GM18861 (cell line): ENCODE data around the gene TMSB10.

Experiments used
- ATAC-seq: cut with Tn5 transposase; IDR thresholded peaks from one replicate; pipeline ENCODE4 v1.9.1; 2021; ENCODE audit not compliant: unreplicated experiment

TMSB10 gene

DNA sequence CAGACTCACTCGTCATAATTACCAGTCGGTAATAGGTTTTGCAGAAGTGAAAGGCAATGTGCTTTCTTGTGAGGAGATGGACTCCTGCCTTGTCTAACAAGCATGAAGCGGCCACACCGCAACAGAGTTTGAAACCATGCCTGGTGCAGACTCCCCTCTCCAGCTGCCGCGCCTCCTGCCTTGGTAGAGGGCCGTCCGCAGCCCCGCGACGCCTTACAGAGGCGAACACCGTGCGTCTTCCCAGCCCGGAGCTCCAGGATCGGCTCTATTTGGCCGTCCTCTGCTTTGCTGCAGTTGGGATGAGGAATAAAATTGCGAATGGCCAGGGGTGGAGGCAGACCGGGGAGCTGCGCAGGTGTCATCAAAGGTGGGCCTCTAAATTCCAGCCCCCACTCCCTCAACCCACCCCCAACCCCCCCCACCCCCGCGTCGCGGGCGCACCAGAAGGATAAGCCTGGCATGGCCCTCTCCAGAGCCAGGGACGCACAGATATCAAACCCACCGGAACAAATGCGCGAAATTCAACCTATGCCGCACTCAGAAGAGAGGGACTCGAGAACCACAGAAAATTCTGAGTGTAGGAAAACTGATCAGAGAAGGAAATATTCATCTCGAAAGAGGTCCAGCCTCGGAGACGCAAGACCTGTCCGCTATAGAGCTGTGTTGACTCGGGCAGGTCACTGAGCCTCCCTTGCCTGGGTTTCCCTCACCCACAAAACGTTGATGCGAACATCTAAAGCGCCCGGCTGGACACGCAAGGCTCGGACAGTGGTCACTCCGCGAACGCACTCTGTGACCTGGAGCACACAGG lies 25.7 kb upstream of the TMSB10 start:
- ATAC-seq: peak; percentile 67

DNA sequence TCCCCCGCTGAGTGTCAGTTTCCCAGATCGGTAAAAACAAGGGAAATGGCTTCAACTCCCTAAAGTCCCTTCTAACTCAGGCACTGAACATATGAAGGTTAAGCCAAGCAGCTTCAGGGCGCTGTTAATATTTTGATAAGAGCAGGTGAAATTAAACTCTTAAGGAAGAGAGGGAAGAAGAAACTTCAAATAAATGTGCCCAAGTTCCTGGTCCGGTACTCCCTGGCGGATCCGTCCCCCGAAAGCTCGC lies 25.1 kb upstream of the TMSB10 start:
- no peak for ATAC-seq

DNA sequence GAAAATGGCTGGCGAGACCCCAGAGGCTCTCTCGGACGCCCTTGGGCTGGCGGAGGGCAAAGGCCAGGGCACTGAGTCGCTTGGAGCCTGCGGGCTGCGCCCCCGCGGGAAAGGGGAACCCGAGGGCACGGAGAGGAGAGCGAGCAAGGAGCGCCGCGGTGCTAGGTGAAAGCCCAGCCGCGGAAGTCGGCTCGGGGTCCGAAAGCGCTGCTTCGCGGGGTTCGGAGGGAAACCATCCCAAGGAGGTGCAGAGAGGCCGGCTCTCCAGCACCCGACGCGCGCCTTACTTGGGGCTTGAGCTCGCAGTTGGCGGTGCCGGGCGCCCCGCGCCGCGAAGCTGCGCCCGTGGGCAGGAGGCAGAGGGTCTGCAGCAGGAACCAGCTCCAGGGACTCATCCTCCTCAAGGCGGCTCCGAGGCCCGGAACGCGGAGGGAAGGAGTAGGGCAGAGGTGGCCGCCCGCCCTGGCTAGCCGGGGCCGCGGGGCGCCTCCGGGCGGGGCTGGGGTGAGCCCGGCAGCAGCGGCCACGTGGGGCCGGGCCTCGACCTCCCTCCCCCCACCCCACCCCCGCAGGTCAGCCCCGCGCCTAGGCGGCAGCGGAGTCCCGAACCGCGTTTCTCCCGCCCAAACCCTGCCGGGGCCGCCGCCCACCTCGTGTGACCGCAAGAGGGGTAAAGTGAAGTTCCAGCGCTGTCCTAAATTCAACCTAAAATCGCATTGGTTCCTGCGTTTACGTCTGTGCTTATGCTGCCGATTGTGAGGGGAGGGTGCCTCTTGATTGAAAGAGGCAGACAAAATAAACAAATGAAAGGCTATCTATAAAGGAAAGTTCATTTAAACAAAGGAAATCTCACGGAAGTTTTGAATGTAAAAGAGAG lies 24.6 kb upstream of the TMSB10 start, which contains the start of gene TRABD2A:
Gene TRABD2A (minus strand): TSS at position 440 of the 877 bp plus-strand sequence. CDS start 45 bp downstream, at position 395.
- no peak for ATAC-seq

DNA sequence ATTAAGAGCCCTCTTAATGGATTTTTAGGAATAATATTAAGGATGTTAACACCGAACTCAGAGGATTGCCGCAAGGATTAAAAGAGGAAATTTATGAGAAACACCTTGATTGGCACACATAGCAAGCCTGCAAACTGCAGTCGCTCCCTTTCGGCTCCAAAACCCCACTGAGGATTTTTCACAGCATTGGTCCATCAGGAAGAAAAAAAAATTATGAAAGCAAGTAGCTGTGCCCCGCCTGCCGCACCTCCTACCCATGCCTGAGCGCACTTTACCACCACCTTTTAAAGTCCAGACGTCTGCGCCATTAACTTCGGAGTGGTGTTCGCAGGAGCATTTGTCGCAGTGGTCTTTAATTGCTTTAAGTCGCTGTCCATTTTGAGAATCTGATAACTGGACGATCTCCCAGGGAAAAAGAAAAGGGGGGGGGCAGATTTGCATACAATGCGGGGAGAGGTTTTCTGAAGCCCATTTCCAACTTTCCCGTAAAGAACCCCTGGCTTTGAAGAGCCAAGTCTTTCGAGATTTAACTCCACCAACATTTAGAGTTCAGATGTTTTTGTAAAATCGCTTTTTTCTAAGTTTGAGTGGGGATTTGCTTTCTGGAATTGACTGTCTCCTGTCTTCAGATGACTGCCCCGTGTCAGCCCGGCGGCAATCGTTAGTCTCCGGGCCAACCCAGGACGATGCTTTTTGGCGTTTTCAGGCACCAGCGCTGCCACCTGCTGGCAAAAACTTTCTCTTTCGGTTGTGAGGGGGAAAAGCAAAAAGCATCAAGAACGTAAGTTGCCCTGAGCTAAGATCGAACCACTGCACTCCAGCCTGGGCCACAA lies 23.7 kb upstream of the TMSB10 start:
- ATAC-seq: peak; percentile 41

DNA sequence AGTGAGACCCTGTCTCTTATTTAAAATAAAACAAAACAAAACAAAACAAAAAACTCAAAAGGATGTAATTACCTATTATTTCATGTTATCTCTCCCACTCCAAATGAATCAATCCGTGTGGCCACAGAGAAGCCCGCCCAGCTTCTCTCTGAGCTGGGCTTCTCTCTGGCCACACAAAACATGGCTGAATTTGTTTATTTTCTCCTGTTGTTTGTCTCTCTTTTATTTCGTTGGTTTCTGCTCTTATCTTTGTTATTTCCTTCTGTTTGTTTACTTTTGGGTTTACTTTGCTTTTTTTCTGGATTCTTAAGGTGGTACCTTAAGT lies 23.1 kb upstream of the TMSB10 start:
- ATAC-seq: no peak

DNA sequence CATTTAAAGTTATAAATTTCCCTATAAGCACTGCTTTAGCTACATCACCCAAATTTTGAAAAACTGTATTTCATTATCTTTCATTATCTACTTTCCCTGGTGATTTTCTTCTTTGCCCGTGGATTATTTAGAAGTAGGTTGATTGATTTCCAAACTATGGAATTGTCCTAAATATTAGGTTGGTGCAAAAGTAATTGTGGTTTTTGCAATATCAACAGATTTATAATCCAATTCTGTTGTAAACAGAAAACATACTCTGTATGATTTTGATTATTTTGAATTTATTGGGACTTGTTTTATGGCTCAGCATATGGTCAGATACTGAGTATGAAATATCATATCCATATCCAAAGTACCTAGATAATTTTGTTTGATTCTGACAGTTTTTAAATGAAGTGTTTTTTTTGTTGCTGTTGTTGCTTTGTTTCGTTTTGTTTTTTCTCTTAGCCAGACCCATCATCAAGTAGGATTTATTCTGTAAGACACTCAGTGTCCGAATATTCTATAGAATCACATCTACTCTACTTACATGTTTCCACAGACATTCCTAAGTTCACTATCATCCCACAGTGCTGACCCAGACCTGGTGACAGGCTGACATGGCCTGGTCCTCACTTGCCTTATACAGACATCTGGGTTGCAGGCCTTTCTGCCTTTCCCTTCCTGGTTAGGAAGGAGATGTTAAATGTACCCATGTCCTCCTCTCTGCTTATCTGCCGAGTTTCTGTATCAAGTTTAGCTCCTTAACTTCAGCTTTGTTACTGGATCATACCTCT lies 22.5 kb upstream of the TMSB10 start:
- no peak for ATAC-seq

DNA sequence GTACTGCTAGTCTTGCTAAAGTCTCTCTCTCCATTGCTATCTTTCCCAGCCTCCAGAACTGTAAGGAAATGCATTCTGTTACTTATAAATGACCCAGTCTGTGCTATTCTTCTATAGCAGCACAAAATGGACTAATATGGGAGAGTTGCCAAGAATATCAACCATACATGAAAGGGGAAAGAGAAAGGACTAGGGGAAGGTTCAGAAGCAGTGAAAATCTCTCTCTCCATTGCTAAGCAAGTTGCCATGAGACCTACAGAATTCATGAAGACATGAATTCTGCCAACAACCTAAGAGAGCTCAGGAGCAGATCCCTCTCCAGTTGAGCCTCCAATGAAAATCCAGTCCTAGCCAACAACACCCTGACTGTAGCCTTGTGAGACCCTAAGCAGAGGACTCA lies 21.0 kb upstream of the TMSB10 start:
- no peak for ATAC-seq

DNA sequence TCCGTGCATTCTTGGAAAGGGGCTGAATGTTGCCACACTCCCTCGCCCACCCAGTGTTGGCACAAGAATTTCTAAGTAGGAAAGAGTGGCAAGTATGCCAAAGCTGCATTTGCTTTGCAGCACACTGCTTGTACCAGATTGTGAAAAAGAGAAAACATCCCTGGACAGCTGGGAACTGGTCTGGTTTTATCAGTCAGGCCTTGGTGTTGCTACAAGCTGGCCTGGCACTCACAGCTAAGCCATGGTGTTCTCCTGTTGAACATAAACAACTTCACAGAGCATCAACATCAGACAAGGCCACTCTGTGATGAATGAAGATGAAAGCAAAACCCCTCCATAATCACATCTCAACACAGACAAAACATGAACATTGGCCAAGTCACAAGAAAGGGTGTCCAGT lies 20.3 kb upstream of the TMSB10 start:
- no peak for ATAC-seq

DNA sequence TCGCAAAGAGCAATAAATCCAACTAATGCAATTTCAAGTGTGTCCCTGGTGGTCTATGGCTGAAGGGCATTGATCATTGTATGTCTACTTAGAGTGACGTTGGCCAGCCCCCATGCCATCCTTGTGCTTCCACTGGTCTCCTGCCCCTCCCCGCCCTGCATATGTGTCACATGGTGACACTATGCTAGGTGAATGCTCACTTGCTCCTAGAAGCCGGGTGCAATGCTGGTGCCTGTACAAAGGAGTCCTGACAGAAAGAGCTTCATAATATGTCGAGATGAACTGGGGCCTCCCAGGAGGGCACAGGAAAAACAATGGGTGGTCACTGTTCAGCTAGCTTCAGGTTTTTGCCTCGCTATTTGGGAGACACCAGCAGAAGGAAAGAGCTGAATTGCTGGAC lies 18.7 kb upstream of the TMSB10 start:
- ATAC-seq: no peak

DNA sequence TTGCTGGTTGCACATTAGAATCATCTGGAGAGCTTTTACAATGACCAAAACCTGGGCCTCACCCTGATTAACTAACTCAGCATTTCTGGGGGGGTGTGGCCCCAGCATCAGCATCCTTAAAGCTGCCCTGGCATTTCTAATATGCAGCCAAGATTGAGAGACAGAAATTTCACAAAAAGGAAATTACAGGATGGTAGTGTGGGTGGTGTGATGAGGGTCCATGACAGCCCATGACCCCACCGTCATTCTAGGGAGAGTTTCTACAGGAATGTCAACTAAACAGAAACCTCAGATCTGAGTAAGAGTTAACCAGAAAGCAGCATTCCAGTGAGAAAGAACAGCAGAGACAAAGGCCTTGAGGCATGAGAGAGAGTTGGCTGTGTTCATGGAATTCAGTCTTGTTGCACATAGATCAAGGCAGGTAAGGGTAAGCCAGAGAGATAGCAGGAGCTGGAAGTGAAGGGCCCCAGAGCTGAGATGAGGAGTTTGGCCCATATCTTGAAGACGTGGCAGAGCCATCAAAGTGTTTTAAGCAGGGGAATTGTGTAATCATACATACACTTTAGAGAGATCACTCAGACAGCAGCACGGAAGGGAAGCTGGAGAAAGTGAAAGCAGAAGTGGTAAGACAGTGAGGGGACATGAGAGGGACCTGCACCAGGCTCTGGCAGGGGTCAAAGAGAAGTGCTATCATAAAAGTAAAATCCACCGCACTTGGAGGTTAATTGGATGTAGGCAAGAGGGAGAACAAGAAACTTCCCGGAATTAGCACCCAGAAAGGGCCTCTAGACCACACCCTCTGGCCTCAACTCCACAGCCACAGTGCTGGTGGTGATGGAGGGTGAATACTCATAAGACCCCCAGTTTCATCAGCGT lies 16.8 kb upstream of the TMSB10 start:
- ATAC-seq: peak; percentile 98

DNA sequence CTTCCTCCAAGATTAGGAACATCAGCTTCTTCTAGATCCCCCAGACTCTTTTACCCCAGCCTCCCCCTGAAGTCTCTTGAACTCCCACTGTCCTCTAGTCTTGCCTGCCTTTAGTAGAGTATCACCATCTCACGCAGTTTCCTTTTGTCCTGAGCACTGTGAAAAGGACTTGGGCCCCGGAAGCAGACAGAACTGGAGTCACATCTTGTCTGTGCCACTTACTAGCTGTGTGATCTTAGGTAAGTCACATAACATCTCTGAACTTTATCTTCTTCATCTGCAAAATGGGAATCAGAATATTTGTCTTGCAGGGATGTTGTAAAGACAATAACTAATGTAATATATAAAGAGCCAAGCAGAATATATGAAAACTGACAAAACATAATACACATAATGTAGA lies 16.1 kb upstream of the TMSB10 start:
- ATAC-seq: no peak

DNA sequence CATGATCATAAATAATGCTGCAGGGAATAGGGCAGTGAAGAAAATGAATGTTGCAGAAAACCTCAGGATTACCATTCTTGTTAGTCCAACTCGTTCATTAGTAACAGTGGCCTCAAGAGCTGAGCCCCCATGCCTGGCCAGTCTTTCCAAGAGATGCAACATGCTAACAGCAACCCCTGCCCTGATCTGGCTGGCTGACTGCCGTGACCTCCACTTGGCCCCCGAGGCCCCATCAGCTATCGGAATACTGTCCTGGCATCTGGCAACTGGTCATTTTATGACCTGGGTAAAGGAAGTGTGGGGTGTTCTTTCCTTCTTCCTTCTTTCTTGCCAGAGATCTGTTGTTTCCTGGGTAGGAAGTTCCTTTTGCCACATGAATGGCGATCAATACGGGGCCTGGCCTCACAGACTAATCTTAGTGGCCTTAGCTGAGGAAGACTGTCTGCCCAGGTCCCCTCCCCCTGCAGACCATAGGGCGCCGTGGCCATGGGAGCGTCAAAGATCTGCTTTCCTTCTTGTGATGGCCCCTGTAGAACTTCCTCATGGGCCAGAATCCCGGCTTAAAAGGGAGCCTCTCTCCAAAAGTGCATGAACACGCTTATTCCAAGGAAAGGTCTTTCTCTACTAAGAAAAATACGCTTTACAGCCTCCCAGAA lies 14.0 kb upstream of the TMSB10 start:
- no peak for ATAC-seq

DNA sequence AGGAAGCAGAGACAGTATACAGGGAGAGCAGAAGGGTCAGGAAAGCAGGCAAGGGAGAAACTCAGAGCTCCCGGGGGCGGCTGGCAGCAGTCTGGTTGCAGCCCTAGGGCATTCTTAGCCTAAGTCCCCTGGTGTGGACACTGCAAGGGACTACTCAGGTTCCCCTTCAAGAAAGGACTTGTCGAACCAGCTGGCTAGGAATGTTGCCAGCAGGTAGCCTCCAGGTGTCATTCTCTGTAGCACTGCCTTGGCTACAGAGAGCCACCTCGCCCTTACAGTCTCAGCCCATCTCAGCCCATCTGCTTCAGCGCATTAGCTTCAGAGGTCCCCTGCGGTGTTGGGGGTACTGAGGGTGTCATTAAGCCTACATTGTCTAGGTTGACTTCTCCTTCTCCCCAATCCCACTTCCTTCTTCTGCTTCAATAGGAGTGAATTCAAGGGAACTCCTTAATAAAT lies 11.3 kb upstream of the TMSB10 start:
- ATAC-seq: no peak

DNA sequence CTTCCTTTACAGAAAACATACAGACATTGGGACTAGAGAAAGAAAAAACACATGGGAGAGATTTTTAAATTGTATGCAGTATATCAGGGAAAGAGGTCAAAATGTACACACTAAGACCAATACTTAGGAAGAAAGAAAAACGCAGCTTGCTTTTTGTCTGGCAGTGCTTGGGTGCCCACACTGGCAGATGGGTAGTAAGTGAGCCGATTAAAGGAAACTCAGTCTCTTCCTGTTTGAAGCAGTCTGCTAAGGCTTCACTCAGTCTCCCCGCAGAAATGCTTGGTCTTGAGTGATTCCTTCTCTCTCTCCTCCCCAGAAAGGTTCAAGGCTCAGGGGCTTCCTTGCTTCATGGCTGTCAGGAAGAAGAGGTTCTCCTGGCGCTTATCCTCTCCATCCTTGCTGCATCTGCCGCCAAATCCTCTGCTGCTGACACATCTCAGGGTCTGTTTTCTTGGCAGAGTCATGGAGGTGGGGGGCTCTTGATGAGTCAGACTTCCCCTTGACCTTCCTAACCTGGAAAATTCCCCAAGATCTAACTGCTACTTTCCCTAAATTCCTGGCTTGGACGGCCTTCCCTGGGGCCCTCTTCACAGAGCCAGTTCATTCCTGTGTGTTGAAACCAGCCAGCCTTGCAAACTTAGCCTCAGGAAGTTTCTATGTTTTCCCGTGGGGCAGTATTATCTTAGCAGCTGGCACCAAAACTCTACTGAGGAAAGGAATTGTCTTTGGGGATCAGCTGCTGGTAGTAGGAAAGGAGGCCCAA lies 10.5 kb upstream of the TMSB10 start:
- peak; percentile 30 for ATAC-seq

DNA sequence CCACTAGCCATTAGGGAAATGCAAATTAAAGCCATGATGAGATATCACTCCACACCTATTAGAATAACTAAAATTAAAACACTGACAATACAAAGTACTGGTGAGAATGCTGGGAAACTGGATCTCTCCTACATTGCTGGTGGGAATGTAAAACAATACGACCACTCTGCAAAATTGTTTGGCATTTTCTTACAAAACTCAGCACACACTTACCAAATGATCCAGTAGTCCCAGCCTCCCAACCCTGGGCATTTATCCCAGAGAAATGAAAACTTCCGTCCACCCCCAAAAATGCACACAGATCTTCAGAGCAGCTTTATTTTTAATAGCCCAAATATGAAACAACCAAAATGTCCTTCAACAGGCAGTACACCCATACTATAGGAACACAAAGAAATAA lies 8.9 kb upstream of the TMSB10 start:
- no peak for ATAC-seq

DNA sequence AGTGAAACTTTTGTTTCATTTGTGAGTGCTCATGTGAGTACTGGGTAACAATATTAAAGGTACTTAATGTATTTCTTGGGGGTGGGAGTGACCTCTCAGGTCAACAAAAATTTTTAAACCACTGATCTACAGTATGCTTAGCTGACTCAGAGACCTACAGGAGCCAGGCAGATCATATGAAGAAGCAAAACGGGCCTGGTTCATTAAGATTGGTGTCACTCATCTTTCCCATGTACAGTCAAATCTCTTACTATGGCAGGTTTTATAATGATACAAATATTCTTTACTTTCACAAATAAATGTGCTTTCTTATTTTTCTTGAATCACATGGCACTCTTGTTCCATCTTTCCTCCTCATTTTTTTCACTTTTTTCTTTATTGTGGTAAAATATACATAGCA lies 7.7 kb upstream of the TMSB10 start:
- ATAC-seq: no peak

DNA sequence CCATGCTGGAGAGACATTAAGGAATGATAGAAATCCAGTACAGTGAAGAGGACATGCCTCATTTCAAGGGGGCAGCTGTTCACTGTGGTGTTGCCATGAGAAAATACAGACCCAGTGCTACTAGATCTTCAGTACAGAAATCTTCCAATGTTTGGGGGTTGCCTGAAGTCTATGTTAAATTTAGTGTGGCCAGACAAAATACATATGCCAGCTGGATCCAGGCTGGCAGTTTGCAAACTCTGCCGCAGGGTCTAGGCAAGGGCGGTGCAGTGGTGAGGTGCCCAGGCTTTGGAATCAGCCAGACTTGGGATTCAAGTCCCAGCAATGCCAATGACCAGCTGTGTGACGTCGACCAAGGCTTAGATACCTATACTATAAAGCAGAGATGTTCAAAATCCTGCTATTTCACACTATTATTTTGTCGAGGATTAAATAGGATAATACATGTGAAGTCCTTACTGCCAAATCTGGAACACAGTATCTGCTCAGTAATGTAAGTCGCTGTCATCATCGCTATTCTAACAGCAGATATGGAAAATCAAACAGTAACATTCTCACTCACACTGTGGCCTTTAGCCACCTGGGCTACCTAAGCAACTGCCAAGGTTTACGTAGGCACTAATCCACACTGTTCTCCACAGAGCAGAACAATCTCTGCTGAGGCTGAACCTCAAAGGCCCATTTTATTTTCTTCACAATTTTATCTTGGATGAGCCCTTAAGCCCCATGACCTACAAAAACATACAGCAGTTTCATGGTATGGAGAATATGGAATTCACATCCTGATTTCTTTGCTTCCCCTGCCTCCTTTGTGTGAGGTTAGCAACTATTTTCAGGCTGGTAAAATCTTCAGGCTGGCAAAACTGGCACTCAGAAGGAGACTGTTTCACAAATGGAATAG lies 5.9 kb upstream of the TMSB10 start:
- no peak for ATAC-seq

DNA sequence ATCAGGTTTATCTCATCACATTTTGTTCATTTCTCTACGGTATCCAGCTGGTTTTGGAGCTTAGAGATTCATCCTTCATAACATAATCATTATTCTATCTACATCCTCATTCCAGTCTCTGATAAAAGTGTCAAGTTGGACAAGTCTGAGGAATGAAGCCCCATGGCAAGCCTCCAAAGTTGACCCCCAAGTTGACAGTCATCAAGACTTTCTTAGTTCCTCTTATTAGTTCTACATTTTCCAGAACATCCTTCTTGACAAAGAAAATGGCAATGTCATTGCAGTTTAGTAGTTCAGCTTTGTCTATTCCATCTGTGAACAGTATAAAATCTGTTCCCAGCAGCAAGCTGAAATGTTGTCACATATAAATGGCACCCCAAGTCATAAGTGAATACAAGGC lies 4.5 kb upstream of the TMSB10 start:
- no peak for ATAC-seq
